PC-9 (cell line): ENCODE measurements around the gene PABPC1L. TPM values are rescaled to one million over a fixed set of nuclear protein-coding genes. Genes with fewer than 3 reads are reported as not detected.
"Not testable (repeated sequence)": the region's sequence is repeated elsewhere in the genome, so short reads cannot be mapped to it uniquely, and the experiment has no call there.

Experiments
- Bru-seq: library from RNA; stranded (reverse); fragments of 400-500 nt; gene quantifications from one replicate; lab custom pipeline; 2021; lab: Mats Ljungman, UMichigan
- BruChase-seq, 2 experiments: library from RNA; stranded (reverse); fragments of 400-500 nt; gene quantifications; one replicate each; lab custom pipeline; 2021; lab: Mats Ljungman, UMichigan
- BruUV-seq: library from RNA; stranded (reverse); fragments of 400-500 nt; replicated peaks from 2 replicates; lab custom pipeline; 2021; lab: Mats Ljungman, UMichigan
- CTCF ChIA-PET: fragments of 300-600 bp; sonication (Branson Sonifier 250); formaldehyde crosslinking; loops from one replicate; lab custom pipeline; 2022; ENCODE audit warnings: antibody characterized with exemption; lab: Charles Lee
- POLR2A ChIA-PET: fragments of 300-600 bp; sonication (Branson Sonifier 250); formaldehyde crosslinking; loops from one replicate; lab custom pipeline; 2022; ENCODE audit warnings: antibody characterized with exemption; ENCODE audit not compliant: unreplicated experiment; lab: Charles Lee
- DNase-seq, 2 experiments: peaks; one replicate each; pipeline versions ENCODE4 v3.0.0 to v3.0.0-alpha.2; 2015 to 2022; ENCODE audit warnings: mixed read lengths in 1 of 2
- H2AFZ ChIP-seq: fragments of 200-600 bp; sonication (generic); 2 replicates; pipeline ENCODE4 v1.8.1; 2017; ENCODE audit warnings: antibody characterized with exemption
- H3F3A ChIP-seq: fragments of 200-600 bp; sonication (generic); 2 replicates; pipeline ENCODE4 v1.8.1; 2017; ENCODE audit warnings: antibody characterized with exemption, mild to moderate bottlenecking, low read depth; ENCODE audit not compliant: insufficient read depth
- H3K27ac ChIP-seq: fragments of 200-600 bp; sonication (generic); 2 replicates; pipeline ENCODE4 v1.6.1; 2016; ENCODE audit warnings: mixed run types
- H3K27me3 ChIP-seq: fragments of 200-600 bp; sonication (generic); 2 replicates; pipeline ENCODE4 v1.6.1; 2016; ENCODE audit warnings: low read depth, mixed run types; ENCODE audit not compliant: insufficient read depth
- H3K36me3 ChIP-seq: fragments of 200-600 bp; sonication (generic); 2 replicates; pipeline ENCODE4 v1.6.1; 2016; ENCODE audit warnings: low read depth, mixed run types
- H3K4me1 ChIP-seq: fragments of 200-600 bp; sonication (generic); replicated peaks from 2 replicates; pipeline ENCODE4 v1.6.1; 2016; ENCODE audit warnings: mixed run types; ENCODE audit not compliant: insufficient read depth
- H3K4me2 ChIP-seq: fragments of 200-600 bp; sonication (generic); 2 replicates; pipeline ENCODE4 v1.6.1; 2017; ENCODE audit warnings: mixed run types
- H3K4me3 ChIP-seq: fragments of 200-600 bp; sonication (generic); 2 replicates; pipeline ENCODE4 v1.6.1; 2016; ENCODE audit warnings: mixed run types
- H3K79me2 ChIP-seq: fragments of 200-600 bp; sonication (generic); 2 replicates; pipeline ENCODE4 v1.6.1; 2017; ENCODE audit warnings: low read depth, mixed run types
- H3K9me2 ChIP-seq: fragments of 200-600 bp; sonication (generic); 2 replicates; pipeline ENCODE4 v1.8.1; 2017; ENCODE audit warnings: mild to moderate bottlenecking; ENCODE audit not compliant: insufficient read depth
- H3K9me3 ChIP-seq: fragments of 200-600 bp; sonication (generic); 2 replicates; pipeline ENCODE4 v1.8.1; 2016; ENCODE audit warnings: low read depth; ENCODE audit not compliant: insufficient read depth
- H4K20me1 ChIP-seq: fragments of 200-600 bp; sonication (generic); 2 replicates; pipeline ENCODE4 v1.8.1; 2017; ENCODE audit not compliant: insufficient read depth
- CTCF ChIP-seq: fragments of 200-600 bp; sonication (generic); conservative IDR thresholded peaks from 2 replicates; pipeline ENCODE4 v1.6.1; 2017; ENCODE audit warnings: mixed run types, antibody characterized with exemption, mild to moderate bottlenecking, moderate library complexity
- EZH2 ChIP-seq: fragments of 200-600 bp; sonication (generic); IDR thresholded peaks from 2 replicates; pipeline ENCODE4 v1.8.0; 2017; ENCODE audit warnings: antibody characterized with exemption, low read depth
- intact Hi-C: fragments of 100-400 bp; cut with micrococcal nuclease; formaldehyde crosslinking; loops from one replicate; pipeline ENCODE4 v1.10.0; 2022; ENCODE audit not compliant: unreplicated experiment
- long read RNA-seq: library from polyadenylated mRNA; stranded (forward); transcript quantifications from one replicate; pipeline ENCODE4 v2.0.0, GENCODE V29; 2022
- total RNA-seq: library from RNA; stranded (reverse); gene quantifications from 2 replicates; pipeline ENCODE4 v1.2.3, GENCODE V29; 2021

The PABPC1L gene
- 132 and 156 TPM in 2 replicates for total RNA-seq
- percentile 71 among the genes with signal in this experiment for Bru-seq, nascent RNA
- percentile 79 among the genes with signal in this experiment for BruChase-seq, experiment 1, labeled RNA remaining after a 2-hour chase
- percentile 75 among the genes with signal in this experiment for BruChase-seq, experiment 2, labeled RNA remaining after a 6-hour chase
- long read RNA-seq, transcript PABPC1L-207 (6 exons, 2,223 nt) = major isoform, 5 of 30 reads
- long read RNA-seq, partial matches to known transcripts = 6 of 30 reads
- long read RNA-seq, other reads (novel, unspliced or antisense) = 17 of 30 reads

- peak within 1 kb of the TSS; percentile 90 for H3K4me2 ChIP-seq
- peaks cover 13% of the 10 kb centered on the region; the same call in 1 of the 2 replicates for H4K20me1 ChIP-seq
- H3K4me1 ChIP-seq = peaks cover 4% of the 10 kb centered on the region; the same call in 1 of the 2 replicates
- H3K9me3 ChIP-seq = no peaks in the 10 kb centered on the region
- peak; percentile 76 to 89 for DNase-seq
- CTCF ChIA-PET = interaction anchor here (0.5 to 1.6 kb wide), 6 partner anchors 35 to 383 kb away, joined by 3 to 8 read pairs (median 4); no protein-coding TSS in a partner anchor
- H3F3A ChIP-seq = peaks cover 42% of the 10 kb centered on the region
- peaks cover 29% of the 10 kb centered on the region for H3K36me3 ChIP-seq
- peak within 1 kb of the TSS; percentile 69 for H3K4me3 ChIP-seq
- intact Hi-C loops = loop anchor here (2.0 to 5.0 kb wide), 3 partner anchors 51 to 382 kb away; partner anchors contain the start of gene TOMM34
- TF ChIP-seq CTCF (no peak), EZH2 (no peak)
- no peaks in the 10 kb centered on the region for H3K9me2 ChIP-seq
- POLR2A ChIA-PET = interaction anchor here (0.5 to 0.8 kb wide), 6 partner anchors 36 to 1036 kb away, joined by 4 to 17 read pairs (median 6); no protein-coding TSS in a partner anchor
- peak within 1 kb of the TSS; percentile 81 for H2AFZ ChIP-seq
- peaks cover 19% of the 10 kb centered on the region for H3K79me2 ChIP-seq
- no peaks in the 10 kb centered on the region for H3K27me3 ChIP-seq
- 0 out of 2 replicates have a peak within 1 kb of the TSS, but pooled peaks have one; percentile 24 for H3K27ac ChIP-seq
- no TSS peak for BruUV-seq
Observed at GRCh38 chr20:44909872-44910689, at the start of gene PABPC1L. TSS of gene PABPC1L (plus strand) at chr20:44910060. CDS start at chr20:44910144, 84 bp downstream.

- 0 out of 2 replicates have a peak, but pooled peaks cover 2% of the 10 kb centered on the region for H3K27me3 ChIP-seq
- ChIA-PET CTCF (no interaction called here), POLR2A (no interaction called here)
- DNase-seq = peak in 1 of 2 experiments; percentile 39
- no peak overlapping the region for H2AFZ ChIP-seq
- H3K79me2 ChIP-seq = no peaks in the 10 kb centered on the region
- no peaks in the 10 kb centered on the region for H3K9me3 ChIP-seq
- TF ChIP-seq EZH2 = no peak
- no peak for TF ChIP-seq CTCF
- H3K36me3 ChIP-seq = no peaks in the 10 kb centered on the region
- H3K4me3 ChIP-seq = no peak overlapping the region
- no peaks in the 10 kb centered on the region for H4K20me1 ChIP-seq
- H3K4me1 ChIP-seq = peaks cover 8% of the 10 kb centered on the region
- H3K4me2 ChIP-seq = no peak overlapping the region
- no TSS peak for BruUV-seq
- no peaks in the 10 kb centered on the region for H3K9me2 ChIP-seq
- intact Hi-C loops = loop anchor here (10.0 kb wide), 1 partner anchor 397 kb away; no protein-coding TSS in a partner anchor
- H3F3A ChIP-seq = no peaks in the 10 kb centered on the region
- H3K27ac ChIP-seq = no peak overlapping the region
Observed at GRCh38 chr20:44861531-44862006, 48.3 kb upstream of the PABPC1L start.

GRCh38 chr20:44862286-44862685, 47.6 kb upstream of the PABPC1L start:
- peaks cover 7% of the 10 kb centered on the region; the same call in 1 of the 2 replicates for H3K4me1 ChIP-seq
- H3K4me3 ChIP-seq = no peak overlapping the region
- DNase-seq = no peak
- H3K27ac ChIP-seq = no peak overlapping the region
- no peak overlapping the region for H2AFZ ChIP-seq
- no TSS peak for BruUV-seq
- 0 out of 2 replicates have a peak, but pooled peaks cover 8% of the 10 kb centered on the region for H3K27me3 ChIP-seq
- ChIA-PET POLR2A (no interaction called here), CTCF (no interaction called here)
- intact Hi-C loops = loop anchor here (10.0 kb wide), 1 partner anchor 397 kb away; no protein-coding TSS in a partner anchor
- H4K20me1 ChIP-seq = no peaks in the 10 kb centered on the region
- TF ChIP-seq EZH2 (no peak), CTCF (no peak)
- H3K36me3 ChIP-seq = no peaks in the 10 kb centered on the region
- no peaks in the 10 kb centered on the region for H3K79me2 ChIP-seq
- H3K9me2 ChIP-seq = no peaks in the 10 kb centered on the region
- H3K9me3 ChIP-seq = no peaks in the 10 kb centered on the region
- no peak overlapping the region for H3K4me2 ChIP-seq
- no peaks in the 10 kb centered on the region for H3F3A ChIP-seq

- 0 out of 2 replicates have a peak, but pooled peaks cover 14% of the 10 kb centered on the region for H3K27me3 ChIP-seq
- H3K27ac ChIP-seq, H3K79me2 ChIP-seq, DNase-seq, H3K4me3 ChIP-seq, H3F3A ChIP-seq, H3K9me3 ChIP-seq, H3K9me2 ChIP-seq, CTCF ChIA-PET, H4K20me1 ChIP-seq, POLR2A ChIA-PET, H2AFZ ChIP-seq, H3K36me3 ChIP-seq, BruUV-seq, H3K4me1 ChIP-seq, H3K4me2 ChIP-seq: not testable (repeated sequence)
- intact Hi-C loops = loop anchor here (1.0 to 10.0 kb wide), 2 partner anchors 138 to 399 kb away; no protein-coding TSS in a partner anchor
Observed at GRCh38 chr20:44863365-44864084, 46.3 kb upstream of the PABPC1L start.
